RCC 7860 (cell line): ENCODE results near the gene GPR176.

ENCODE experiments used
- DNase-seq: peaks from one replicate; pipeline ENCODE4 v3.0.0-alpha.2; 2015; ENCODE audit warnings: low spot score
- FAIRE-seq: peaks from 2 replicates; lab custom pipeline; 2012; peaks lifted over from hg19 to GRCh38; lab: Jason Lieb, UNC

Gene GPR176

GRCh38 chr15:39919748-39920509 is at the start of gene GPR176:
Gene GPR176, minus strand, starts transcription at chr15:39920266. Its CDS starts 240 bp downstream, at chr15:39920026.
- FAIRE-seq, result no peak
- peak; percentile 72 for DNase-seq

DNA sequence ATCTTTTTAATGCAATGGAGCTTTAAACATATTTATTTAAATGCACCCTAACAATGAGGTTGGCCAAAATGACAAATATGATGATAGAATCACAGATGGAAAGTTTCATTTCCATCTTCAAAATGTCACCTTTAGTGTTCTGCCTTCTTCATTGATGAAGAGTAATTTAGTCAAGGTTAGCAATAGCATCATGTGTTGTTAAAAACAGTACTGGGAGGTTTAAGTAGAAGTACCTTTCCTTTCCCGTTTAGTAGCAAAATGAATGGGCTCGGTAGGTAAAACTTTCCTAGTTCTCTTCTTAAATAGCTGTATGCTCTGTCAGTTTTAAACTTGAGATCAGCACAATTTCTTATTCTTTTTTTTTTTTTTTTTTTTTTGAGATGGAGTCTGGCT is 48.9 kb upstream of the GPR176 start:
- no peak for FAIRE-seq
- DNase-seq, result no peak

DNA sequence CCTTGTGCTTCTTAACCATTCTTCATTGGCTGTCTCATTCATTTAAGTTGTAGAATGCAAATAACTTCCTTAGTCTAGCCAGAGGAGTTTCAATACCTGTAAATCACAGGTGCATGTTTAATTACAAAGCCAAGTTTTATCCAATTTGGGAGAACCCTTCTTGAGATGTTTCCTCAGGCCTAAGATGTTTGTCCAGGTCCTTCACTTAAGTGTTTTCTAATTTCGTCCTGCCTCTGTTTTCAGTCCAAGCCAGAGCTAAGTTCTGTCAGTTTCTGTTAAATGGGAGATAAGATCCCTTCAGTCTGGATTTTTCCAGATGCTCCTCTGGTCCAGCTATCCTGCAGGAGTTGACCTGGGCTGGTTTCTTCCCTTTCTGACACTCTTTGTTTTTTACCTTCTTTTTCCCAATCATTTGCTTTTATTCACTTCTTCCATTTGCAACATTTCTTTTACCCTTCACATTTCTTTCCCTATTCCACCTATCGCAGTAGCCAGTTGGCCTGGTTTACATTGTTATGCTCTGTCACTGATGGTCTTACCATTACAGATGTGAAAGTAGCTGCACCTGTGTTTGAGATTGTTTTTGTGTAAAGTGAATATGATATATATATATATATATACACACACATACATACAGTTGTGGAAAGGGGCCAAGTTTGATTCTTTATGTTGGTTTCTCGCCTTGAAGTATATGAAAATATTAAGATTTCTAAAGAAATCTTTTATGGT is 48.4 kb upstream of the GPR176 start:
- DNase-seq (no peak), FAIRE-seq (no peak)

DNA sequence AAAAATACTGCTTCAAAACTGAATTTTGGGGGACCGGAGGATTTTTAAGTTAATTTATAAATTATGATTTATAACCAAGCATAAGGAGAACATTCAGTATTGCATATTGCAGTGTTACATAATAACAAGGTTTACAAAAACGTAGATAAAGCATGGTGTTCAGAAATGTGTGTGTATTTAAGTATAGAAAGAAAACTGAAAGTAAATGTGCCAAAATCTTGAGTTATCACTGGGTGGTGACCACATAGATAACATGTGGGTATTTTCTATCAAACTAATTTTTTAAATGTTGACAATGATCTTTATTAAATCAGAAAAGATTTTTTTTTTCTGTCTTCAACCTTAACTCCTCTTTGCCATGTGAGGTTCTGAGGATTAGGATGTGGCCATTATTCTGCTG is 46.5 kb upstream of the GPR176 start:
- DNase-seq, result no peak
- FAIRE-seq, result no peak

DNA sequence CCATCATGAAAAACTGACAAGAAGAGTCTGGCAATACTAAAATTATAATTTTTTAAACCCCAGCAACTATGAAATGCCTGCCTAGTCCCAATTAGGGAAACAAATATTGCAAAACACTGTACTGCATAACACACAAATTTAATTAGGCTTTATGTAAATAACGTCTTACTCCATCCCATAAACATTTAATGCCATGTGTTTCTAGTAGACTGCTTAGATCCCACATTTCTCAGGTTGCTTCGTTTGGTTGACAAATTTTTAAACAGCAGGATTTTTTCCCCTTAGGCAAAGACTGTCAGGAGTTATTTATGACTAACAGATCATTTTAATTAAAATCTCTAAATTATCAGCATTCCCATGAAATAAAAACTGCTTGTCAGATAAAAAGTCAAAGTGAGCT is 43.7 kb upstream of the GPR176 start:
- no peak for FAIRE-seq
- no peak for DNase-seq

DNA sequence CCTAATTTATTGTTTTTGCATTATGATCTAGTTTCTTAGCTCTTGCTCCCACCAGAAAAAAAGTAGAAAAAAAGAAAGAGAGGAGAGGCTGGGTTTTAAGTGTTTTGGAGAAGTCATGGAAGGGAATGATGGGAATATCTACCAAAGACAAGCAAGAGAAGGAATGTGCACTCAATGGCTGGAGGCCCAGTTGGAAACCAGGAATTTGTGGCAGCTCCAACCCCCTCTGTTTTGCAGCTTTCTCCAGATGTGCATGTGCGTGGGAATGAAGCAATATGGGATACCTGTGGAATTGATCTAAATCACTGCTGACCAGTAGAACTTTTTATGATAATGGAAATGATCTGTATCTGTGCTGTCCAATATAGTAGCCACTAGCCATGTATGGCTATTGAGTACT is 41.0 kb upstream of the GPR176 start:
- DNase-seq (no peak), FAIRE-seq (no peak)

GRCh38 chr15:39960411-39960810 is 40.3 kb upstream of the GPR176 start:
- no peak for DNase-seq
- FAIRE-seq, result no peak

DNA sequence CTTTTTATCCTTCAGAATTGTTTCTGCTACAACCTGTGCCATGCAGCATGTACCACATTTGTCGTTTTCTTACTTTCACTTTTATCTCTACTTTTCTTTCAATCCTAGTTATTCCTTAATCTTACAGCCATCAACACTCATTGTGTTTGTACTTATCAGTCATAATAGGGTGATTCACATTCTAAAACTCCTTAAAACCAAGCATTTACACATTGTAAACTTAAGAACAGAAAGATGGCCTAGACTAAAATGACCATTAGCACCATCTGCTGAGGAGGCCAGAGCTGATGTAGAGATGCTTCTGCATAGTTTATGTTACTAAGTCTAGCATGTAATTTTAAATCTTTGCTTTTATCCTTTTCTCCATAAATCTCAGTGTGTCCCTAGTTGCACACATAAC is 39.3 kb upstream of the GPR176 start:
- DNase-seq (no peak), FAIRE-seq (no peak)

- FAIRE-seq, result no peak
- no peak for DNase-seq
Measured at GRCh38 chr15:39957481-39957880, 37.4 kb upstream of the GPR176 start.

- FAIRE-seq, result no peak
- DNase-seq, result no peak
Measured at GRCh38 chr15:39953521-39953920, 33.5 kb upstream of the GPR176 start.

DNA sequence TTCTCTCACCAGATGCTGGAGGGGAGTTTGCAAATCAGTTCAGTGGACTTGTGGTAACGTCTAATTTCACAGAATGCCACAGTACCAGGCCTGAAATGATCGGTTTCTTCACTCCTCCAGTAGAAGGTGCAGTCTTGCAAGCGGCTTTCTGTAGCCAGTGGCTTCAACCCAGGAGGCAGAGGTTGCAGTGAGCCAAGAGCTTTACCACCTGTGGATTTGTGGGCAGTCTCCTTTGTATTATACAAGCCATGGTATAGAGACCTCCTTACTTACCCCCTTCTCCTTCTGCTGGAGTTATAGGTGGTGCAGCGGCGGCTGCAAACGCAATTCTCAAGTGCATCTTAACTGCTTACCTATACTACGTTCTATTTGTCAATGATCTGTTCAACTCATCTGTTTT is 31.5 kb upstream of the GPR176 start:
- DNase-seq (no peak), FAIRE-seq (no peak)

- DNase-seq (no peak), FAIRE-seq (no peak)
Measured at GRCh38 chr15:39948817-39949216, 28.8 kb upstream of the GPR176 start.

- no peak for FAIRE-seq
Measured at GRCh38 chr15:39947401-39948197, 27.5 kb upstream of the GPR176 start.

DNA sequence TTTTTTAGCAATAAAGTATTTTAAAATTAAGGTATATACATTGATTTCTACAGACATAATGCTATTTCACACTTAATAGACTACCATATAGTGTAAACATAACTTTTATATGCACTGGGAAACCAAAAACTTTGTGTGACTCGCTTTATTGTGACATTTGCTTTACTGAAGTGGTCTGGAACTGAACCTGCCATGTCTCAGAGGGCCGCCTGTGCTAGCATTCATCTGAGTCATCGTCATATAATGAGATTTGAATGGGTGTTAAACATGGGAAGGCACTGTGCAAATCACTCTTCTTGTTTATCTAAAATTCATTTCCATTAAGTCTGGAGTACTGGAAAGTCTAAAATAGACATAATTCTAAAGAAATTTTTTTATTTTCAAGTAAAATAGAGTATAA is 26.8 kb upstream of the GPR176 start:
- DNase-seq (no peak), FAIRE-seq (no peak)

More at GRCh38 chr15:39947401-39948197, 27.5 kb upstream of the GPR176 start:
- DNase-seq, result no peak

- DNase-seq, result no peak
- no peak for FAIRE-seq
Measured at GRCh38 chr15:39944726-39945125, 24.7 kb upstream of the GPR176 start.

DNA sequence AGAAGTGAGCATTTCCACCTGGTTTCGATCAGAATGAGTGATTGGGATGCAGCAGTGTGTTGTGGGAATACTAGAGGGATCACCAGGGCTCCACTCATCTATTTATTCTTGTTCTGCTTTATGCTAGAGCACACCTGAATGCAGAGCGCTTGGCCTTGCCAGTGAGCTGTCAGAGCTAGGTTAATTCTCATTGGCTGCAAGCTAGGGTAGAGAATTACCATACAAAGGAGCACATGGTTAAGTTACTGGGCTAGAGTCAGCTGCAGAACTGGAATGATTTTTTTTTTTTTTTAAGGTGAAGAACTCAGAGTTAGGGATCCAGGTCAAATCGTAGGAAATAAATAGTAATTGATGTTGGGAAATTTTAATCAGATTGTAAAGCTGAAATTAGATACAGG is 22.7 kb upstream of the GPR176 start:
- no peak for DNase-seq
- FAIRE-seq, result no peak

- DNase-seq (no peak), FAIRE-seq (no peak)
Measured at GRCh38 chr15:39942101-39942752, 22.2 kb upstream of the GPR176 start.

DNA sequence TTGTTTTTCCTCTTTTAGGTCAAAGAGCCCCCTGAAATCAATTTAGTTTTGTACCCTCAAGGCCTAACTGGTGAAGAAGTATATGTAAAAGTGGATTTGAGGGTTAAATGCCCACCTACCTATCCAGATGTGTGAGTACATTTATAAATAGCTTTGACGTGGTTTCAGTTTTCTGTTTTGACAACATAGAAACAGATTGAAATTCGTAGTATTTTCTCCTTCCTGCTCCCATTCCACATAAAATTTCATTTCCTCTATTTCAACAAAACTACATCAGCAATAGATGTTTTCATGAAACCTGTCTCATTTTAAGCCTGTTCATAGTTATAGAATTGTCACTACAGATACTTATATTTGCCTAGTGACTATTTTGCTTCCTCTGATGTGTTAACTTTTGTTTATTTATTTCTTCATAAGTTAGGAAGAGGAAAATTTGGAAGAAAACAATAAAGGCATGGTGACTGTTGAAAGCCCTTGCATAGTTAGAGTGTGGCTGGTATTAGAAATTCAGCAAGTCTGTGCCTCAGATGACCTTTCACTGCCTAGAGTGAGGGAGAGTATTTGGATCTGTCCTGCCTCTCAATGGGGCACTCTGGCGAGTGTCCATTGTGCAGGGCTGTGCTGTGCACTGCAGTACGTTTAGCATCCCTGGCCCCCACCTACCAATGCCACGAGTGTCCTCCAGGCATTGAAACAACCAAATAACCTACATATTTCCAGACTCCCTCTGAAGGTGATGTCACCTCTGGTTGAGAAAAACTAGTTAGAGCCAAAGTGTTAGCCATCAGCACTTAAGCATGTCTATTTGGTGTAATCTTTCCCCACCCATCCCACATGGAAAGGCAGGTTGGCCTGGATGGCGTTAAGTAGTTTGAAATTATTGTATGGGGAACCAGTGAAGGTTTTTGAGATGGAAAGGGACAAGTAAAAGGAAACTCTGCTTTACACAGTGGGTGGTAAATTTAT is 19.7 kb upstream of the GPR176 start:
- no peak for DNase-seq

DNA sequence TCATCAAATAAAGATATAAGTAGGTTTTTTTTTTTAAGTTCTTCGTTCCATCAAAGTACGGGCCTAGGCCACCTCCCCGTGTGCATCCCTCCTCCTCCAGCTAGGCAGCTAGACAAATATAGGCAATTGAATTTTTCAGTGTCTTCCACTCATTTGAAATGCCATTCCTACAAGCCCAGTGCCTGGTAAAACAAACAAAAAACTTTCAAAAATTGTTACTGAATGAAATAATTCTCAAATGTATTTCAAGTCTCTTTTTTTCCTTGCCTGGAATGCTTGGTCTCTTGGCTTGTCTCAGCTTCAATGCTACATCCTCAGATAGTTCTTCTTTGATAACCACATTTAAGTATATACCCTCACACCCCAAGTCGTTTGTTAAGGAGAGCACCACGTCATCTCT is 17.6 kb upstream of the GPR176 start:
- no peak for FAIRE-seq
- DNase-seq, result no peak

More for the DNA sequence above, 19.7 kb upstream of the GPR176 start:
- FAIRE-seq, result no peak

DNA sequence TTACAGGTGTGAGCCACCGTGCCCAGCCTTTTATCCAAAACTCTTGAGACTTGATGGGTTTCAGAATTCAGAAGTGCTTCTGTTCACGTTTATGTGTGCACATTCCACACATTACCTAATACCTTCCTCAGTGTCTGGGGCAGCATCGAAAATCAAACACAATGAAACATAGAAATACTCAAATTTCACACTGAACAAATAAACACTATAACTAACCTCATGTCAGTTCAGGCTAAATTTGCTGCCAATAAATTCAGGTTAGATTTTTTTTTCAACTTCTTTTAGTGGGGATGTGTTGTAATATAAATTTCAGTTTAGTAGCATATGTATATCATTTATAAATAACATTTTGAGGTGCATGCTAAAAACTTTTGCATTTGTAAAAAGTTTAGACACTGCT is 16.6 kb upstream of the GPR176 start:
- no peak for DNase-seq
- FAIRE-seq, result no peak
